GM10266 (cell line): Measurements from ENCODE around the gene GPR141.

ENCODE experiments used
- DNase-seq: peaks from one replicate; pipeline ENCODE4 v3.0.0; 2012; ENCODE audit errors: extremely low spot score
- CTCF ChIP-seq: IDR thresholded peaks from 2 replicates; pipeline ENCODE4 v1.5.1; 2012; ENCODE audit warnings: mild to moderate bottlenecking, low read depth; ENCODE audit not compliant: control insufficient read depth, insufficient read depth; ENCODE audit errors: missing control alignments

GPR141 gene

GRCh38 chr7:37732888-37733287 lies 49.3 kb downstream of the GPR141 start:
- TF ChIP-seq CTCF = no peak

GRCh38 chr7:37735196-37735595 lies 51.6 kb downstream of the GPR141 start:
- TF ChIP-seq CTCF = no peak
- DNase-seq = no peak

More at GRCh38 chr7:37732888-37733287, 49.3 kb downstream of the GPR141 start:
- DNase-seq = no peak

- no peak for DNase-seq
- TF ChIP-seq CTCF = no peak
Observed at GRCh38 chr7:37738321-37738720, 54.8 kb downstream of the GPR141 start.

GRCh38 chr7:37740398-37740797 lies 56.8 kb downstream of the GPR141 start:
- DNase-seq = no peak
- no peak for TF ChIP-seq CTCF

- no peak for DNase-seq
- no peak for TF ChIP-seq CTCF
Observed at GRCh38 chr7:37741776-37742175, 58.2 kb downstream of the GPR141 start.

GRCh38 chr7:37751096-37751495 lies 67.5 kb downstream of the GPR141 start:
- TF ChIP-seq CTCF = no peak
- DNase-seq = no peak

GRCh38 chr7:37753398-37754050 lies 70.0 kb downstream of the GPR141 start:
- no peak for TF ChIP-seq CTCF
- no peak for DNase-seq
